HG03280 (cell line): Measurements from ENCODE around the gene VILL.

ENCODE experiments used
- ATAC-seq: cut with Tn5 transposase; IDR thresholded peaks from one replicate; pipeline ENCODE4 v1.9.1; 2021; ENCODE audit warnings: mild to moderate bottlenecking, moderate library complexity; ENCODE audit not compliant: unreplicated experiment

VILL gene

DNA sequence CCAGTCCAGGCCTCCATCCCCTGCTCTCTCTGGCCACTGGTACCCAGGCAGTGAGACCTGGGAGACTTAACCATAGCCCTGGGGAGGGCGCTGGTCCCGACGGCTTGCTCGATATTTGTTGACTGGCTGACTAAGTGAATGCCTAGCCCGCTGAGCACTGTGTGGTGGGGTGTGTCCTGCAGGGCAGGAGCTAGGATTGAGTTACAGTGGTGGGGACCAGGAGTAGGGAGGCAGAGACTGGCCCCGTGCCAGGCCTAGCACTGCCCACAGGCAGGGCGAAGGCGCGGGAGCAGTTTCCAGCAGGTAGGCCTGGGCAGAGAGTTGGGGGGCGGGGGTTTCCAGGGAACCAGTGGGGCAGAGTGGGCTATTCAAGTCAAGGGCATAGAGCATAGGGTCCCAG lies at the start of gene VILL:
Gene VILL, plus strand, starts transcription at position 260 of the 400 bp plus-strand sequence. CDS start 2,887 bp downstream, outside the sequence.
- ATAC-seq, result no peak

DNA sequence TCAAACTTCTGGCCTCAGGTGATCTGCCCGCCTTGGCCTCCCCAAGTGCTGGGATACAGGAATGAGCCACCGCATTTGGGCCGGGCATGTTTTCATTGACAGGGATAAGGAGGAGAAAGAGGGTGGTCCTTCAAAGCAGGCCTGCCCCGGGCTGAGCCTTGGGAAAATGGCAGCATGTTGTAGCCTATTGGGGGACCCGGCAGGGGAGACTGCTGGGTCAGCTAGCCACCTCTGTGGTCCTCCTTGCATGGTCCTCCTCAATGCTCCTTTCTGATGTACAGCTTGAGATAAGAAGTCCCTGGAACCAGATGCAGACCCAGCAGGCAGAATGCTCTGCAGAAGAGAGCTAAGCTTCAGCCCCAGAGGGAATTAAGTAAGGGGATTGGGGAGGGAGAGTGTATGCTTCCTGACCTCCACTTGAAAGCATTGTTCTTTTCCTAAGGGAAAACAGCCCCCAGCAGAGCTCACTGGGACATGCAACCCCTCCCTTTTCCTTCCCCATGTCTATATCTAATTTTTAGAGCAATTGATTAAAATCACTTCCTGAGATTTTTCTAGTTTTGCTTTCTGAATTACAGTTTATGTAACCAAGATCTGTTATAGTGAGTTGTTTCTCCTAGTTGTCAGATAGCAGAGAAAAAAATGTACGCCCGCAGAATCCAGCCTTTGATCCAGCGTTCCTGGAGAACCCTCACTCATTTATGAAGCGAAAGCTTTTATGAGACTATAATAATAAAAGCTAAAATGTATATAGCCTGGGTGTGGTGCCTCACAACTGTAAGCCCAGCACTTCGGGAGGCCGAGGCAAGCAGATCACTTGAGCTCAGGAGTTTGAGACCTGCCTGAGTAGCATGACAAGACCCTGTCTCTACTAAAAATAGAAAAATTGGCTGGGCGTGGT lies 48.7 kb upstream of the VILL start:
- ATAC-seq, result no peak

DNA sequence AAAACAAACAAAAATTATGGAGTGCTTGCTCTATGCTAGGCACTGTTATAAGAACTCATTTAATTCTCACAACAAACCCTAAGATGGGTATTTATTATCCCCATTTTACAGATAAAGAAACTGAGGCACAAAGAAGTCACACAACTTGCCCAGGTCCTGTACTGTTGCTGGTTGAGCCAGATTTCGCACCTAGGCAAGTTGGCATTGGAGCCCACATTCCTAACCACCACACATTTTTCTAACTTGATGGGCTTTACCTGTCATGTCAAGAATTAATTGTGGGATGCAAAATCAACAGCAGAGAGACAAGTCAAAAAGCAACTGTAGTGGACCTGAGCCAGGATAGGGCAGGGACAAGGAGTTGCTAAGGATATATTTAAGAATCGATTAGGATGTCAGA lies 47.9 kb upstream of the VILL start:
- no peak for ATAC-seq

DNA sequence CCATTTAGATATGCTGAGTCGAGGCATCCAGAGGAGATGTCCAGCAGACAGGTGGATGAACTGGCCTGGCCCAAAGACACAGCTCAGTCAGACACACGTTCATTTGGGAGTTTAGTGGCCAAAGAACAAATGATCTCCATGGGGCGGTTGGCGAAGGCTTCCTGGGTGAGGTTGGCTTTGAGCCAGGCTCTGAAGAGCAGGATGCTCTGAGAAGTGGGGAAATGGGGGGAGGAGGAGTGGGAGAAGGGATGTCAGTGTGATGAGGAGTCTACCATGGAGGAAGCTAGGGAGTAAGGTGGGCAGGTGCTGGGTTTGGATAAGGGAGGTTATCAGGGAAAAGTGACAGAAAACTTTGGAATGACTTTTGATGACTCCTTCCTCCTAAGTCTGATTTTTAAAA lies 47.5 kb upstream of the VILL start:
- no peak for ATAC-seq

DNA sequence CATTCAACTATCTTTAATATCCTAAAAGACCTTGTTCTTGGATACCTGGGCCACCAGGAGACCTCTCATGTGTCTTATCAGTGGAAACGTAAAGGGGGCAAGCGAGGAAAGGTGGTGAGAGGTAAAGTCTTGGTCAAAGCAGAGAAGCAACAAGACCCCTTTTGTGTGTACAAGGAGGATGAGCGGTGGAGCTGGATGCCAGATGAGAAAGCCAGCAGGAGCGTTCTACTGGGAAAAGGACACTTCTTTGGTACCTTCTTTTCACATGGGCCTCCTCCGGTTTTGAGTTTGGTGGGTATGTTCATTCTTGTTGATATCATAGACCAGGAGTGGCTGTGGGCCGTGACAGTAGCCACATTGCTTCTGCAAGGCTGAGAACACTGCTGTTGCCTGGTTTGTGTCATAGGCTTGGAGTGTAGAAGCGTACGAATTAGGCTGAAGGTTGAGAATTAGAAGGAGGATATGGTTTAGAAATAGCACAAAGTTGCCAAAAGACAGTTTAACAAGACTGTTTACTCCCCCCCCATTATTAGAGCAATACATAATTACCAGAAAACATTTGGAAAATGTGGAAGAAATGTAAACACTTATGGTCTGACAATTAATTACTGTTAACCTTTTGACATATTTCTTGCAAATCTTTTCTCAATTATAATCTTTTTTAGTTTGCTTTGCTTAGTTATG lies 46.8 kb upstream of the VILL start:
- ATAC-seq, result no peak

DNA sequence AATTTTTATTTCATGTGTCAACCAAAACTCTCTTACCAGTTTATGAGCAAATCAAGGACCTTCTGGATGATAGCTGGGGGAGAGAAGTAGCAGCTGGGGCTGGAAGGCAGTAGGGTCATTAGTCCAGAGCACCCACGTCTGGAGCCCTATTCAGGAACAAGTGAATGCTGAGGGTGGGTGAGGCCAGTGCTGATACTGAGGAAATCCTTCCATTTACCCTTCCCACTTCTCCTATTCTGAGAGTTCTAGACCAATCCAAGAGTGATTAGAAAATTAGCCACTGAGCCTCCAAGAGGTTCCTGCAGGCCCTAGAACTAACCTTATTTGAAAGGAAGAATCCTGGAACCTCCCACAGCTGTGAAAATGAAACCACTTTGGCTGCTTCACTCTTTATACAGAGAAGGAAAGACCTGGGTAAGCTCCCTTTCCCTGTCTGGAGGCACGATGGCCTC lies 46.2 kb upstream of the VILL start:
- ATAC-seq, result no peak

DNA sequence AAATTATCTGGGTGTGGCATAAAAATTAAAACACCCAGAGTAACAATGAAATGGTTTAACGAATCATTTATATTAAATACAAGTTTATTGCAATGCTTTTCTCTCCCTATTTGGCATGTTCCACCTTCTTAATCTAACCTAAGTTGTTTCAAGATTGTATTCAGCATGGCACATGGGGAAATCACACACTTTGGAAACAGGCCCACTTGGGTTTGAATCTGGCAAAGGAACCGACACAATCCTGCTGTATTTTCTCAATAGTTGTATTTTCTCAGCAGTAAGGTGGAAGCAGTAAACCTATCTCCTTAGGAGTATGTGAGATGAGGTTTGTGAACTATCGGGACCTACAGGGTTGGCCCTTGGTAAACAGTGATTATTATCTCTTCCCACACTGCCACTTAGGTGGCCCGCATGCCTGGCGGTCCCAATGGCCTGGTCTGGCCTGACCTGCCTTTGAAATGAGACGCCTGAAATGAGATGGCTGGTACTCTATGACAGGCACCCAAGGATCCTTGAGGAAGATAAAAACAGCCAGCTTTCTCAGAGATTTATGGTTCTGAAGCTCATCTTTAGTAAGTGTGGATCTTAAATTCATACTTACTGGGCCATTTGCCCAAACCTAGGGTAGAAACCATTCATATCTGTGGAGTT lies 45.3 kb upstream of the VILL start:
- ATAC-seq, result no peak

DNA sequence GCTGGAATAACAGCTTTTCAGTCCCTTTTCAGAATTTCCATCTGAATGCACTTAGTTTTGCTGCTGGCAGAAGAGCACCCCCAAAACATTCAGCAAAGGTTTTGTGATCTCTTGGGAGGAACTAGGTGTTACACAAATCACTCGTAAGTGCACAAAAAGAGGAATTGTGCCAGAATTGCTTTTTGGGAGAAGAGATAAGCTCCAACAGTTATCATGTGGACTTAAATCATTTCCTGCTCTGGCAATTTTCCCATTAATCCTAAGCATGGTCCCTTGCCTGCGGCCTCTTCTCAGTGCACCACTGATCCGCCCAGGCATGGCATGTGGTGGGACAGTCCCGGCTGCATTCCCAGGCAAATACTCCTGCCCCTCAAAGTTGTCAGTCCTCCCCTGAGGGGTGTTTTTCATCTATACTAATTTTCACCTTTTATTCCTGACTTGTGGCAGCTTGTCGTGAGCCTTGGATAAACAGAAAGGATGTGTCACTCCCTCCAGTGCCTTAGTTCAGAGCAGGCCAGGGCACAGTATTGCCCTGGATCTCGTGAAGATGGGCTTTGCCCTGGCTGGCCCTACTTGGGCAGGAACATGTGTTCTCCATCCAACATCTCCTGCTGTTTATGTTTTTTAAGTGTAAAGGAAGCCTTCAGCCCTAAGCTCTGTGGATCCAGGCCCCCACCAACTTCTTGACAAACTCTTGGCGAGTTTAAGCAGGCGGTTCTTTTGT lies 44.6 kb upstream of the VILL start:
- ATAC-seq, result no peak

DNA sequence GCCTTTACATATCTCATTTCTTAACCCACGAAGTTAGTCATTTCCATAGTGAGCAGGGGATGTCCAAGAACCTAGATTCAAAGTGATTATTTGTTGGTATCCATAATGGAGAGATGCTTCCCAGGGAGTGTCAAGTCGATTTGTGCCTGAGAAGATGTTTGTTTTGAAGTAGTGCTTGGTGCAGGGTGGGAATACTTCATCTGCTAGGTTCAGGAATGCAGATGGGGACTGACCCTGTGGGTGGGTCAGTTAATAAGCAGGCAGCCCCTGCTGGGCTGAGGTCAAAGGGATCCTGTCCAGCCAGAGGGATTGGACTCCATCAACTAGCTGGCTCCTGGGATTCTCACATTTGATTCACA lies 44.1 kb upstream of the VILL start:
- ATAC-seq, result no peak

DNA sequence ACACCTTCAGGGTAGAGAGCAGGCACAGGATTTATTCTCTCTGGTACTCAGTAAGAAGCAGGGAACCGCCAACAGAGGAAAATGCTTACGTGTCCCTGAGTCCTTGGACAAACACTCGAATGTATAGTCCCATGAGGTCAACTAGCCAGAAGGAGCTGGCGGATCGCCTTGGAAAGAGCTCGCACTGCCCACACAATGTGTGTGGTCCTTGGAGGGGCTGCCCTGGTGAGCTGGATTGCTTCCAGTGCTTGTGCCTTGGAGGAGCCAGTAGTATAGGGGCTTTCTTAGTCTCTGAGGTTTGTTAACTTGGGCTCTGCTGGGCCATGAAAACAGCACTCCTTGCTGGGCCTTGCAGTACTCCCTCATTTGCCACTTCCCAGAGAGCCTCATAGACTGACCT lies 40.7 kb upstream of the VILL start:
- ATAC-seq, result no peak

DNA sequence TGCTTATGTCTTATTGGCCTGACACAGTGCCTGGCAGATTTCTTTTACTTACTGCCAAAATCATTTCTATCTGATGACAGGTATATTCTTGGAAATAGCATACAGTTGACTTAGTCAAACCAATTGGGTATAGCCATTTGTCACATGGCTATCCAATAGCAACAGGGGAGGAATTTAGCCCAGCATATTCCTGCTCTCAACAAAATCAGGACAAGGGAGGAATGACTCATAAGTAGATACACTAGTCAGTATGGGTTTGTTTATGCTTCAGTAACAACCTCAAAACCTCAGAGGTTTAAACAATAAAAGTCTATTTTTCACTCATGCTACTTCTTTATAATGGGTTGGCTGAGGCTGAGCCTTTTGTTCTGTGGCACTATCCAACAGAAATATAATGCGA lies 38.0 kb upstream of the VILL start:
- ATAC-seq, result no peak

DNA sequence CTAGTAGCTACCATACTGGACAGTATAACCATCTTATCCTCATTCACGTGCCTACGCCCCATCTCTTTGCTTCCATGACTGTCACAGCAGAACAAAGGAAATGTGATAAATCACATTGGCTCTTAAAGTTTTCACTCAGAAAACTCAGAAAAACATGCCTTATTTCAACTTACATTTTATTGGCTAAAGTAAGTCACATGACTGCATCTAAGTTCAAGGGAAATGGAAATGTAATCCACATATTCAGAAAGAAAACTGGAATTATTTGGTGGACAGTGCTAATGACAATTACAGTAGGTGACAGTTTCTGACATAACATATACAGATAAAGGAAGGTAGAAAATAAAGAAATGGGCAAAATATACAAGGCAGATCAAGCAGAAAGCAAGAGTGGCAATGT lies 37.4 kb upstream of the VILL start:
- ATAC-seq, result no peak

DNA sequence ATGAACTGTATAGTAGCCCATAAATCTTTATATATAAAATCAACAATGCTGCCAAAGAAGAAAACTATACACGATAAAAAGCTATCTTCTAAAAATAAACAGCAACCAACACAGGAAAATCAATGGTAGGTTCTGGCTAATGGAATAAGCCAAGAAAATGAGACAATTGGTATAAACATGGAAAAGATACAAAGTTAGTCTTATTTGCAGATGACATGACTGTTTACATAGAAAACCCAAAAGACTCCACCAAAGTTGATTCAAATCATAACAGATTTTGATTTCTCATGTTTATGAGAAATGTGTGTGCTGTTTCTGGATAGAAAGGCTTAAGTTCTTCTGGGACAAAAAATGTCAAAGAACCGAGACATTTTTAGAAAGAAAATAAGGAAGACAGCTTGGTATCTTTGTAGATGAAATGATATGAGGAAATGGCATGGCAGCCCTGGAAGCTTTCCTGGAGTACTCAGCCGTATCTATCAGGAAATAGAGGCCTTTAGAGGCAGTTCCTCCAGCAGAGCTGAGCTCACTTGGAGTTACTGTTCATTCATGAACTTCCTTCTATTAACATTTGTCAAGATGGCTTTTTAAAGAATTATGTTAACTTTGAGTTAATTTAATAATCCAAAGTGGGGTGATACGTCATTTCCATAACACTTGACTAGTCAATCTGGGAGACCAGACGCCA lies 36.7 kb upstream of the VILL start:
- no peak for ATAC-seq

DNA sequence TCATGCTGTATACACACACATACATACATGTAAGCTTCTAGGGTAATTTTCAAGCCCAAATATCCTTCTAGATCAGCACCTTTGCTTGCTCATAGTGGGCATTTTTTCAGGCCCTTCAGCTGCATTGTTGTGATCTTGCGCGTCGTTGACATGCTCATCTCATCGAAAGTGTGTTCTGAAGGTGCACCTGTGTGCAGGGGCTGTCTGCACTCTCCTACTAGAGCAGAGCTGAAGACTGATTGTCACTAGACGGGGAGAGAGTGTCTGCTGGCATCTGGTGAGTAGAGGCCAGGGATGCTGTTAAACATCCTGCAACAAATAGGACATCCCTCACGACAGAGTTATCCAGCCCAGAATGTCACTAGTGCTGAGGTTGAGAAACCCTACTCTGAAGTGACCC lies 35.7 kb upstream of the VILL start:
- ATAC-seq, result no peak

DNA sequence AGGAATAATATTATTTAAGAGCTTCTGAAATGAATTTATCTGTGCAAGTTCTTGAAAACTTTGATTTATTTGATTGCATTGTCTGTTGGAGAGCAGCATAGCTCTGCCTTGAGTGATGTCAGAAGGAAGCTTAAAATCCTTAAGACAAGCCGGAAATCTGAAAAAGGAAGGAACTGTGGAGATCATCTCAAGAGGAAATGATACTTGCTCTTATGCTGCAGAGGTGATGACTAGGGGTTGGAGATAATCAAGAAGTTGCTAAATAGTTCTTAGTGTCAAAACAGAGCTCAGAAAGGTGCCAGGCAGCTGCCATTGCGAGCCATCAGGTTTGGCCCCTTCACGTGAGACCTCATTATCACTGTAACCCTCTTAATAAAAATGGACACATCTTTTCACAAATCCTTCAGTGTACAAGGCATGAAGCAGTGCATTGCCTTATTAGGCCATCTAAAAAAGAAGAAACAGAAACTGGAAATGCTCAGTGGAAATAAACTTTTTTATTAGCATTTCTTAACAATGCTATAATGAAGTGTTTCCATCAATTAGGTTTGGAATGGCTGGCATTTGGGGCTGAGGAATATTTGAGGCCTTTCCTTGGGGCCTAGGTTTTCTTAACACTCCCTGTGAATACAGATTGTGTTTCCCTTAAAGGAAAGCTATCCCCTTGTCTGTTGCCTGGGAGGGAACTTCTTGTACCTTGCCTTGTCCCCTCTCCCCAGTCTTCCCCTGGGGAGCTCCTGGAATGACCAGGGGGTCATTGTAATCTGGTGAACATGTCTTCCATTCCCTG lies 34.5 kb upstream of the VILL start:
- no peak for ATAC-seq

DNA sequence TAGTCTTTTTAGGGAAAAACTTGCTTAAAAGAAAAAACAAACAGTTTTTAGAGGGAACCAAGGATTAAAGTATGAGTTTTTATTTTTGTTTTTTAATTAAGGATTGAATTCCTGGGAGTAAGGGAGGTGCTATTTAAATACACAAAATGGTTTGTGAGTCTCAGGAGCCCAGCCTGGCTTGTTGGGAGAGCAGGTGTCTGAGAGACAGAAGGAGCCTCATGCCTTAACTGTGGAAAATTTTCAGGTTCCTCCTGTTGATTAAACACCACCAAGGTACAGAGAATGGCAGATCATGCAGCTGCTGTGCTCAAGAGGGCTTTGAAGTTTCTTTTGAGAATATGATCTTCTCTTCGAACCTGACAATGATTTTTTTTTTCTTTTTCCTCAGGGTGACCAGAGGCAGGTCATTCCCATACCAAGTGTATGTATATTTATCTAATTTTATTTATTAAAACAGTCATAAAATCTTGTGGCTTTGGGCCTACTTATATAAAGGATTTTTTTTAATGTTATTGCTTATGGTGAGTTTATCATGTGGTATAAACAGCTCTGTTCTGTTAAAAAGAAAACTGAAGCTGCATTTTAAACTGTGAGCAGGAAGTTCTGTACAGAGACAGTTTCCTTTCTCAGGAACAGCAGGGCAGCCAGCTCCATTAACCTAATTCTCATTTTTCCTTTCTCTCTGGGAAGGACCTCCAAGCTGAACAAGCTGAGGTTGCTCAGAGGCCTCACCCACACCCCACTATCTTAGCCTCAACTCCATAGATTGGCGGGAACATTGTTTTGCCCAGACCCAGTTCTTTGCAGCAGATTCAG lies 33.7 kb upstream of the VILL start:
- ATAC-seq, result no peak

DNA sequence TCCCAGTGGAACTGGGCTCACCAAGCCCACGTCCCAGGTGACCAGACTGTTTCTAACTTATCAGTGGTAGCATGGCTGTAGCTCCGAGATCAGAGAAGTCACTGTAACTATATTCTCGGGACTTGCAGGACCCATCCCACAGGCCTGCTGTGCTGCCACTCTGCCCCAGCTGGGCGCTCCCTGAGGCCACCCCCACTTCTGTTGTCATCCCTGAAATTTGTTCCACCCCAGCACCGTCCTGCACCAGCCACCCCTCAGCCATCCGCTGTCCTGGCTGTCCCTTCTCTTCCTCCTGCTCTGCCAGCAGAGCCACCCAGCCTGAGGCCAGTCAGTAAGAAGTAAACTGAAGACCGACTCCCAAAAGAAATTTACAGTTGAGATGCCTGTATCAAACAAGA lies 33.0 kb upstream of the VILL start:
- no peak for ATAC-seq

DNA sequence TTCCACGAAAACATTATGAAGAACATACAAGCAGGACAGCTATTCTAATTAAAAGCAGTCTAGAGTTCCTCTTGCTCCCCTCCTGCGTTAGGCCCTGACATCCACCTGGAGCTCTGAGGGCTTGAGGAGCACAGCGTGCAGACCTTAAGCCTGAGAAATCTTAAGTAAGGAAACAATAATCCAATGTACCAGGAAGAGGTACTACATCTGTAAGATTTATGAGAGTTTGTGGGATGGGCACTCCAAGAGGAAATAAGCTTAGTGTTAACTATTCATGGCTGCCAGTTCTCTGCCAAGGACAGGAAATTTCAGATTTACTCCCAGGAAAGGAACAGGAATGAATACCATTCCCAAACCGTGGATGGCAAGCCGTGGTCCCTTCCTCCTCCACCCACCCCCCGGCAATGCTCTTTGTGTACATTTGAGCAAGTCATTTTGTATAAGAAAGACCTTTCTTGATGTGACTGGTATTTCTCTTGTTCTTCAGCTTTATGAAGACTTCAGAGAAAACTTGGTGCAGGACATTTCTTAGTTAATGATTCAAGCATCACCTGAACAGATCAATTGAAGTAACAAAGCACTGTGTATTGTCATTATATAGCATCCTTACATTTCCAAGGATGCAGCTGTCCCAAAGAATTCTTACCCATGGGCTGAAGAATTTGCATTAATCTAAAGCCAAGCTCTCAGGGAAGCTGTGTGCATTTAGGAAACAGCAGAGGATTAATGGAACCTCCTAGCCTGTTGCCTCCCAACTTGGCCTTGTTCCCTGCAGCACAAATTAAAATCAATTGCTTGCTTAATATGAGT lies 28.8 kb upstream of the VILL start:
- ATAC-seq, result no peak
